DND-41 (cell line): Measurements from ENCODE around the gene PARM1.

Experiments
- CTCF ChIP-seq: IDR thresholded peaks from 2 replicates; pipeline ENCODE4 v1.5.1; 2012; ENCODE audit warnings: borderline replicate concordance, low read length, moderate library complexity, mild to moderate bottlenecking; ENCODE audit not compliant: poor library complexity, severe bottlenecking; ENCODE audit errors: extremely low read depth
- EZH2 ChIP-seq: IDR thresholded peaks from 3 replicates; pipeline ENCODE4 v1.6.1; 2012; ENCODE audit warnings: borderline replicate concordance, low read depth, mild to moderate bottlenecking, moderate library complexity, low read length, inconsistent platforms; ENCODE audit not compliant: severe bottlenecking

GRCh38 chr4:74897386-74897785 is 35.5 kb upstream of the PARM1 start:
- no peak for TF ChIP-seq CTCF
- TF ChIP-seq EZH2: no peak
